ENCODE results near the gene IQGAP2. TPM values are rescaled to one million over a fixed set of nuclear protein-coding genes. Genes with fewer than 3 reads are reported as not detected.

The IQGAP2 gene
- total RNA-seq, 1 donor from 2014 or later = 4.0 TPM

DNA sequence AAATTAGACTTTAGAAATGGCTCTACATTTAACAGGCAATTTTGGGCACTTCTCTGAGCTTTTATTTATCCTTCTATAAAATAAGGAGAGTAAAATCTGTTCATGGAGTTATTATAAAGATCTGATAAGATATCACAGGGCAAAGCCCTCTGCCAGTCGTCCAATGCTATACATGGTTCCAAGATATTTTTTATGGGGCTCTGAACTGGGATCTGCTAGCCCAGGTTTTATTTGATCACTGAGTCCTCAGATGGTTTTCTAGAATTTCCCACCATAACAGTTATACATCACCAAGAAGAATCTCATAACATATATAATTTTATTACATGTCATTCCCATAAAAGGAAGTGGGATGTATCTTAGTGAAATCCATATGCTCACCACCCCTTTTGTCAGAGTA lies 23.2 kb upstream of the IQGAP2 start:
- no peak overlapping the region for H3K4me3 ChIP-seq (ENCODE audit: low read depth, low read length)
- H3K27me3 ChIP-seq (ENCODE audit: control insufficient read depth, insufficient read depth, low read length) = no peaks in the 10 kb centered on the region
- TF ChIP-seq CTCF (IDR thresholded peaks at IDR 0.05; ENCODE audit: insufficient read depth, low read length, poor library complexity, severe bottlenecking) = no peak
- no peak for DNase-seq (ENCODE audit: low read depth)
- no peaks in the 10 kb centered on the region for H3K36me3 ChIP-seq (ENCODE audit: control insufficient read depth, insufficient read depth, low read length)

DNA sequence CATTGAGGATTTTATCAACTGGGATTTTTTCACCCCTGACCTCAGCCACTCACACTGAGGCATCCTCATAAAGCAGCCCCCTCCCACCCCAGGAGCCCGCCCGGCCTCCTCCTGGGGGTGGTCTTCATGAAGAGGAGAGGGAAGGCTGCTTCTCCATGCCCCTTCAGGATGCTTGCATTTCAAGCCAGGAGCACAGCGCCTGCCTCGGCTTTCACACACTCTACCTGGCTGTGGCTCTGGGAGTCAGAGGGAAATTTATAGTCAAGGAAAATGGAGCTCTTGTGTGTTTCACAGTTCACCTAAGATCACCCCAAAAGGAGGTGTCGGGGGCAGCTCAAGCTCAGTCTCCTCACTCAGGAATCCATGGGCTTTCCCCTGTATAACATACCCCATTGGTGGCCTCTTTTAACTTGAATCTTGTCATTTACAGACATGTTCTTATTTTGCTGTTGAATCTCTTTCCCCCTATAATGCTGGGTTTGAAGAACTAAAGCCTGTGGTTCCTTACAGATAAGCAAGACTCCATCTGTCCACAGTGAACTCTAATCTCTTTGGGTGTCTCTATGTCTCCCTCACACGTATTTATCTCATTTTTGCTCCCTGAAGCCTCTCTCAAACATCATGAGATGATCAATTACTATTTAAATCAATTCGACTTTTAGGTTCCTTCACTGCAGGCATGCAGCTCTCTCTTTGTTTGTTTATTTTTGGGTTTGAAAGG lies 22.6 kb upstream of the IQGAP2 start:
- no peaks in the 10 kb centered on the region for H3K27me3 ChIP-seq (ENCODE audit: control insufficient read depth, insufficient read depth, low read length)
- TF ChIP-seq CTCF (IDR thresholded peaks at IDR 0.05; ENCODE audit: insufficient read depth, low read length, poor library complexity, severe bottlenecking) = no peak

DNA sequence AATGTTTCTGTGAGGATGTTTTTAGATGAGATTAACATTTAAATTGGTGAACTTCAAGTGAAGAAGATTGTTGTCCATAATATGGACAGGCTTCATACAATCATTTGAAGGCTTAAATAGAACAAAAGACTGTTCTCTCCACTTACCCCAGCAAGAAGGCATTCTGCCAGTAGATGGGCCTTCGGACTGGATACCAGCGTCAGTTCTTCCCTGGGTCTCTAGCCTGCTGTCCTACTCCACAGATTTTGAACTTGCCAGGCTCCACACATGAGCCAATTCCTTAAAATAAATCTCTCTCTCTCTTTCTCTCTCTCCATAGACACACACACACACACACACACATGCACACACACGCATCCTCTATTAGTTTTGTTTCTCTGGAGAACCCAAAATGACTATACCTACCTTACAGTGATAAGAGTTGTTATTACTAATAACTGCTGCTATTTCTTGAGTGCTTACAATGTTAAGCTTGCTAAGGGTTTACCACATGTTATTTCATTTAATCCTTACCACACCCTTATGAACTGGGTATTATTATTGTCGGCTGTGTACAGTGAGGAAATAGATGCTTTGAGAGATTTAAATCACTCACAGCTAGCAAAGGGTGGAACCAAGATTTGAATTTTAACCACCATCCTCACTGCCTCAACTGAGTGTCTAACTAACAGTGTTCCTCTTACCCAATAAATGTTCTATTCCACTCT lies 19.8 kb upstream of the IQGAP2 start:
- Histone ChIP-seq H3K36me3 (ENCODE audit: control insufficient read depth, insufficient read depth, low read length) (no peaks in the 10 kb centered on the region), H3K4me3 (ENCODE audit: low read depth, low read length) (no peak overlapping the region), H3K27me3 (ENCODE audit: control insufficient read depth, insufficient read depth, low read length) (no peaks in the 10 kb centered on the region)
- TF ChIP-seq CTCF (IDR thresholded peaks at IDR 0.05; ENCODE audit: insufficient read depth, low read length, poor library complexity, severe bottlenecking) = no peak
- DNase-seq (ENCODE audit: low read depth) = no peak

More for the DNA sequence above, 22.6 kb upstream of the IQGAP2 start:
- Histone ChIP-seq H3K36me3 (ENCODE audit: control insufficient read depth, insufficient read depth, low read length) (no peaks in the 10 kb centered on the region), H3K4me3 (ENCODE audit: low read depth, low read length) (no peak overlapping the region)
- DNase-seq (ENCODE audit: low read depth) = no peak

DNA sequence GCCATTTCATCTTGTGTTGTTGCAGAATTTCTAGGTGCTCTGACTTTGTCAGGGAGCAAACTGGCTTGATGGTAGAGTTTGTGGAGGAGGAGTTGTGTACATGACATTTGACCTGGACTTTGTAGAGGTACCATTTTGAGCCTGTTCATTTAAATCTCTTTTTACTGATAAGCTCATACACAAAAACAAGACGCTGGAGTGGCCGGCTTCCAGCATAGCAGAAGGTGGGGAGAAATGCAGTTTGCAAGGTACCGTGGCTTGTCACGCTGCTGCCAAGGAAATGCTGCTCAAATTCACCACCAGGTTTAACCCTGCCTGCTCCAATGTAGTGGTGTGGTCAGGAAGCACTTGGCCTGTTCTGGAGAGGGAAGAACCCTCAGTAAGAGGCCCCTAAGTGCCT lies 18.9 kb upstream of the IQGAP2 start:
- no peaks in the 10 kb centered on the region for H3K36me3 ChIP-seq (ENCODE audit: control insufficient read depth, insufficient read depth, low read length)
- no peak overlapping the region for H3K4me3 ChIP-seq (ENCODE audit: low read depth, low read length)
- no peak for TF ChIP-seq CTCF (IDR thresholded peaks at IDR 0.05; ENCODE audit: insufficient read depth, low read length, poor library complexity, severe bottlenecking)
- H3K27me3 ChIP-seq (ENCODE audit: control insufficient read depth, insufficient read depth, low read length) = no peaks in the 10 kb centered on the region
- no peak for DNase-seq (ENCODE audit: low read depth)

DNA sequence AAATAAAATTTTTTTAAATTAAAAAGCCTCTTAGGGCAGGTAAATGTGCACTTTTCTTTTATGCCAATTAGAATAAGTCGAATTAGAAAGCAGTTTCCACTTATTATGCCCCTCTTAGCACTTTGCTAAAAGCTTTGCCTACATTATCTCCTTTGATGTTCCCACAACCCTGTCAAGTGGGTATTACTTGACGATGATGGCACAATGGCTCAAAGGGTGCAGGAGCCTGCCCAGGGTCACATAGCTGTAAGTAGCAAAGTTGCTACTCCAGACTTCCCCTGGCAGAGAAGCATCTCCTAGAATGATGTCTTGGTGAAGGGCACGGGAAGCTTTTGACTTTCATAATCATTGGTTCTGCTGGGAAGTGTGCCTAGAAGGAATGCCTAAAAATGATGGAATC lies 18.4 kb upstream of the IQGAP2 start:
- no peak overlapping the region for H3K4me3 ChIP-seq (ENCODE audit: low read depth, low read length)
- no peaks in the 10 kb centered on the region for H3K27me3 ChIP-seq (ENCODE audit: control insufficient read depth, insufficient read depth, low read length)
- no peak for DNase-seq (ENCODE audit: low read depth)
- H3K36me3 ChIP-seq (ENCODE audit: control insufficient read depth, insufficient read depth, low read length) = no peaks in the 10 kb centered on the region
- no peak for TF ChIP-seq CTCF (IDR thresholded peaks at IDR 0.05; ENCODE audit: insufficient read depth, low read length, poor library complexity, severe bottlenecking)

All from kidney epithelial cell (primary cell).